ENCODE results near the gene RNF224. TPM values are rescaled to one million over a fixed set of nuclear protein-coding genes. Genes with fewer than 3 reads are reported as not detected.
A peak's percentile ranks its signal among the peaks of the same experiment; 100 is the strongest.

RNF224 gene
- total RNA-seq, 1 donor from 2014 or later, result not detected

GRCh38 chr9:137205126-137206069 lies 21.9 kb upstream of the RNF224 start, which contains the start of the genes NDOR1 and TMEM203:
Gene NDOR1, plus strand, starts transcription at chr9:137205700. Its CDS starts 78 bp downstream, at chr9:137205778.
Gene TMEM203, minus strand, starts transcription at chr9:137205648. Its CDS starts 234 bp downstream, at chr9:137205414.
- Mint-ChIP-seq H3K4me1 (ENCODE audit: low read depth, unreplicated experiment) (peaks cover 14% of the 10 kb centered on the region), H3K4me3 (ENCODE audit: unreplicated experiment) (peak within 1 kb of the TSS; percentile 95), H3K9me3 (ENCODE audit: unreplicated experiment) (no peaks in the 10 kb centered on the region), H3K27me3 (ENCODE audit: low read depth, unreplicated experiment) (no peaks in the 10 kb centered on the region), H3K36me3 (ENCODE audit: low read depth, unreplicated experiment) (peaks cover 4% of the 10 kb centered on the region), H3K27ac (ENCODE audit: unreplicated experiment) (peak within 1 kb of the TSS; percentile 89)
- H3K9ac ChIP-seq (ENCODE audit: low read length), result peak within 1 kb of the TSS; percentile 97
- H3K9me3 ChIP-seq (ENCODE audit: insufficient read depth, low read depth, low read length), result no peaks in the 10 kb centered on the region
- peak within 1 kb of the TSS; percentile 85 for H3K27ac ChIP-seq (ENCODE audit: low read depth, low read length)
- H3K27me3 ChIP-seq (ENCODE audit: insufficient read depth, low read length), result no peaks in the 10 kb centered on the region
- peak within 1 kb of the TSS; percentile 83 for H2AFZ ChIP-seq (ENCODE audit: low read depth, low read length)
- H3K4me1 ChIP-seq (ENCODE audit: insufficient read depth, low read length), result peaks cover 23% of the 10 kb centered on the region
- peaks cover 10% of the 10 kb centered on the region for H4K20me1 ChIP-seq (ENCODE audit: insufficient read depth, low read length)
- peak within 1 kb of the TSS; percentile 98 for H3K4me2 ChIP-seq (ENCODE audit: low read length)
- FAIRE-seq (no peak), DNase-seq (ENCODE audit: low read depth) (peak; percentile 62)
- H3K4me3 ChIP-seq (ENCODE audit: insufficient read depth, low read depth, low read length), result peak within 1 kb of the TSS; percentile 90
- peaks cover 53% of the 10 kb centered on the region for H3K79me2 ChIP-seq (ENCODE audit: insufficient read depth, low read length)
- H3K36me3 ChIP-seq (ENCODE audit: insufficient read depth, low read length), result no peaks in the 10 kb centered on the region
- TF ChIP-seq CTCF (IDR thresholded peaks at IDR 0.05; ENCODE audit: insufficient read depth, low read depth, low read length), result no peak
- no peak for TF ChIP-seq EZH2 (IDR thresholded peaks at IDR 0.05; ENCODE audit: insufficient read depth, low read length)

- Histone ChIP-seq H3K27me3 (ENCODE audit: insufficient read depth, low read length) (no peaks in the 10 kb centered on the region), H3K27ac (ENCODE audit: low read depth, low read length) (no peak overlapping the region), H3K4me3 (ENCODE audit: insufficient read depth, low read depth, low read length) (peak overlapping the region; percentile 90), H3K36me3 (ENCODE audit: insufficient read depth, low read length) (no peaks in the 10 kb centered on the region), H3K79me2 (ENCODE audit: insufficient read depth, low read length) (peaks cover 50% of the 10 kb centered on the region), H4K20me1 (ENCODE audit: insufficient read depth, low read length) (peaks cover 10% of the 10 kb centered on the region), H3K9me3 (ENCODE audit: insufficient read depth, low read depth, low read length) (no peaks in the 10 kb centered on the region), H3K4me1 (ENCODE audit: insufficient read depth, low read length) (peaks cover 23% of the 10 kb centered on the region), H3K4me2 (ENCODE audit: low read length) (peak overlapping the region; percentile 98), H3K9ac (ENCODE audit: low read length) (peak overlapping the region; percentile 97), H2AFZ (ENCODE audit: low read depth, low read length) (no peak overlapping the region)
- H3K36me3 Mint-ChIP-seq (ENCODE audit: low read depth, unreplicated experiment), result peaks cover 6% of the 10 kb centered on the region
- DNase-seq (ENCODE audit: low read depth) (no peak), FAIRE-seq (no peak)
- H3K9me3 Mint-ChIP-seq (ENCODE audit: unreplicated experiment), result no peaks in the 10 kb centered on the region
- H3K4me3 Mint-ChIP-seq (ENCODE audit: unreplicated experiment), result peak overlapping the region; percentile 95
- peaks cover 12% of the 10 kb centered on the region for H3K4me1 Mint-ChIP-seq (ENCODE audit: low read depth, unreplicated experiment)
- H3K27me3 Mint-ChIP-seq (ENCODE audit: low read depth, unreplicated experiment), result no peaks in the 10 kb centered on the region
- no peak for TF ChIP-seq EZH2 (IDR thresholded peaks at IDR 0.05; ENCODE audit: insufficient read depth, low read length)
- no peak for TF ChIP-seq CTCF (IDR thresholded peaks at IDR 0.05; ENCODE audit: insufficient read depth, low read depth, low read length)
- H3K27ac Mint-ChIP-seq (ENCODE audit: unreplicated experiment), result peak overlapping the region; percentile 85
Measured at GRCh38 chr9:137206602-137207001, 20.7 kb upstream of the RNF224 start.
